ENCODE data around the gene MLN.

Gene MLN

GRCh38 chr6:33786736-33787135, 17.1 kb downstream of the MLN start:
- Histone ChIP-seq H3K4me3 (ENCODE audit: insufficient read length, low read depth) (no peak overlapping the region), H3K27me3 (ENCODE audit: insufficient read depth, insufficient read length) (no peaks in the 10 kb centered on the region), H3K9me3 (ENCODE audit: insufficient read depth, low read length) (no peaks in the 10 kb centered on the region), H3K36me3 (ENCODE audit: insufficient read depth, insufficient read length, low read length) (peaks cover 44% of the 10 kb centered on the region), H3K9ac (ENCODE audit: insufficient read length, low read depth) (peak overlapping the region; percentile 96), H3K4me1 (ENCODE audit: insufficient read depth, insufficient read length) (peaks cover 18% of the 10 kb centered on the region)
- DNase-seq (ENCODE audit: low read depth, low spot score): no peak
- TF ChIP-seq YY1 (IDR thresholded peaks at IDR 0.05; ENCODE audit: insufficient read depth, insufficient read length) (no peak), ZNF274 (IDR thresholded peaks at IDR 0.05; ENCODE audit: low read depth, low read length) (no peak), SUZ12 (IDR thresholded peaks at IDR 0.05; ENCODE audit: extremely low read depth, insufficient read depth, insufficient read length) (no peak)

DNA sequence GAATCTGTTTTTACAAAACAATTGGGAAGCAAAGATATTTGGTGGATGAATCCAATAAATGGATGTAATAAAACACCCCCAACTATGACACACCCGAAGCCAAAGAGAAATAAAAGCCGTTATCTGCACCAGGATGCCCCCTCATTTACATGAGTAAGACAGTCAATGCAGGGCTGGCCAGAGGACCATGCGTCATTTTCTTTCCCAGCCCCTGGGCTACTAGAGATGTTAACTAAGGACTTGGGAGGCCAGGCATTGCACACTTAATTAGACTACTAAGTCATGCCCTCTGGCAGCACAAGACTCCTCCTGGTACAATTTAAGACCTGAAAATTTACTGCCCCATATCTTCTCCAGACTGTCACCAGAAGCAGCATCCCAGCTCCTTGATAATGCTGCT, 18.0 kb downstream of the MLN start:
- Histone ChIP-seq H3K36me3 (ENCODE audit: insufficient read depth, insufficient read length, low read length) (peaks cover 46% of the 10 kb centered on the region), H3K4me1 (ENCODE audit: insufficient read depth, insufficient read length) (peaks cover 17% of the 10 kb centered on the region), H3K27me3 (ENCODE audit: insufficient read depth, insufficient read length) (no peaks in the 10 kb centered on the region), H3K9ac (ENCODE audit: insufficient read length, low read depth) (peak overlapping the region; percentile 5), H3K9me3 (ENCODE audit: insufficient read depth, low read length) (no peaks in the 10 kb centered on the region), H3K4me3 (ENCODE audit: insufficient read length, low read depth) (no peak overlapping the region)
- no peak for TF ChIP-seq ZNF274 (IDR thresholded peaks at IDR 0.05; ENCODE audit: low read depth, low read length)
- TF ChIP-seq YY1 (IDR thresholded peaks at IDR 0.05; ENCODE audit: insufficient read depth, insufficient read length): no peak
- no peak for TF ChIP-seq SUZ12 (IDR thresholded peaks at IDR 0.05; ENCODE audit: extremely low read depth, insufficient read depth, insufficient read length)
- no peak for DNase-seq (ENCODE audit: low read depth, low spot score)

GRCh38 chr6:33784787-33785186, 19.0 kb downstream of the MLN start:
- Histone ChIP-seq H3K27me3 (ENCODE audit: insufficient read depth, insufficient read length) (no peaks in the 10 kb centered on the region), H3K4me1 (ENCODE audit: insufficient read depth, insufficient read length) (peaks cover 18% of the 10 kb centered on the region), H3K36me3 (ENCODE audit: insufficient read depth, insufficient read length, low read length) (peaks cover 56% of the 10 kb centered on the region), H3K9ac (ENCODE audit: insufficient read length, low read depth) (peak overlapping the region; percentile 57), H3K9me3 (ENCODE audit: insufficient read depth, low read length) (no peaks in the 10 kb centered on the region), H3K4me3 (ENCODE audit: insufficient read length, low read depth) (no peak overlapping the region)
- no peak for DNase-seq (ENCODE audit: low read depth, low spot score)
- TF ChIP-seq YY1 (IDR thresholded peaks at IDR 0.05; ENCODE audit: insufficient read depth, insufficient read length) (no peak), SUZ12 (IDR thresholded peaks at IDR 0.05; ENCODE audit: extremely low read depth, insufficient read depth, insufficient read length) (no peak), ZNF274 (IDR thresholded peaks at IDR 0.05; ENCODE audit: low read depth, low read length) (no peak)

GRCh38 chr6:33783781-33784520, 19.9 kb downstream of the MLN start:
- peaks cover 16% of the 10 kb centered on the region for H3K4me1 ChIP-seq (ENCODE audit: insufficient read depth, insufficient read length)
- TF ChIP-seq YY1 (IDR thresholded peaks at IDR 0.05; ENCODE audit: insufficient read depth, insufficient read length) (no peak), SUZ12 (IDR thresholded peaks at IDR 0.05; ENCODE audit: extremely low read depth, insufficient read depth, insufficient read length) (no peak), ZNF274 (IDR thresholded peaks at IDR 0.05; ENCODE audit: low read depth, low read length) (no peak)
- H3K27me3 ChIP-seq (ENCODE audit: insufficient read depth, insufficient read length): no peaks in the 10 kb centered on the region
- peaks cover 64% of the 10 kb centered on the region for H3K36me3 ChIP-seq (ENCODE audit: insufficient read depth, insufficient read length, low read length)
- H3K9me3 ChIP-seq (ENCODE audit: insufficient read depth, low read length): no peaks in the 10 kb centered on the region
- no peak overlapping the region for H3K9ac ChIP-seq (ENCODE audit: insufficient read length, low read depth)
- no peak overlapping the region for H3K4me3 ChIP-seq (ENCODE audit: insufficient read length, low read depth)
- DNase-seq (ENCODE audit: low read depth, low spot score): no peak

GRCh38 chr6:33782561-33782960, 21.2 kb downstream of the MLN start:
- DNase-seq (ENCODE audit: low read depth, low spot score): no peak
- H3K4me3 ChIP-seq (ENCODE audit: insufficient read length, low read depth): no peak overlapping the region
- TF ChIP-seq ZNF274 (IDR thresholded peaks at IDR 0.05; ENCODE audit: low read depth, low read length) (no peak), YY1 (IDR thresholded peaks at IDR 0.05; ENCODE audit: insufficient read depth, insufficient read length) (no peak), SUZ12 (IDR thresholded peaks at IDR 0.05; ENCODE audit: extremely low read depth, insufficient read depth, insufficient read length) (no peak)
- no peaks in the 10 kb centered on the region for H3K27me3 ChIP-seq (ENCODE audit: insufficient read depth, insufficient read length)
- no peaks in the 10 kb centered on the region for H3K9me3 ChIP-seq (ENCODE audit: insufficient read depth, low read length)
- peak overlapping the region; percentile 26 for H3K9ac ChIP-seq (ENCODE audit: insufficient read length, low read depth)
- H3K4me1 ChIP-seq (ENCODE audit: insufficient read depth, insufficient read length): peaks cover 28% of the 10 kb centered on the region
- H3K36me3 ChIP-seq (ENCODE audit: insufficient read depth, insufficient read length, low read length): peaks cover 76% of the 10 kb centered on the region

DNA sequence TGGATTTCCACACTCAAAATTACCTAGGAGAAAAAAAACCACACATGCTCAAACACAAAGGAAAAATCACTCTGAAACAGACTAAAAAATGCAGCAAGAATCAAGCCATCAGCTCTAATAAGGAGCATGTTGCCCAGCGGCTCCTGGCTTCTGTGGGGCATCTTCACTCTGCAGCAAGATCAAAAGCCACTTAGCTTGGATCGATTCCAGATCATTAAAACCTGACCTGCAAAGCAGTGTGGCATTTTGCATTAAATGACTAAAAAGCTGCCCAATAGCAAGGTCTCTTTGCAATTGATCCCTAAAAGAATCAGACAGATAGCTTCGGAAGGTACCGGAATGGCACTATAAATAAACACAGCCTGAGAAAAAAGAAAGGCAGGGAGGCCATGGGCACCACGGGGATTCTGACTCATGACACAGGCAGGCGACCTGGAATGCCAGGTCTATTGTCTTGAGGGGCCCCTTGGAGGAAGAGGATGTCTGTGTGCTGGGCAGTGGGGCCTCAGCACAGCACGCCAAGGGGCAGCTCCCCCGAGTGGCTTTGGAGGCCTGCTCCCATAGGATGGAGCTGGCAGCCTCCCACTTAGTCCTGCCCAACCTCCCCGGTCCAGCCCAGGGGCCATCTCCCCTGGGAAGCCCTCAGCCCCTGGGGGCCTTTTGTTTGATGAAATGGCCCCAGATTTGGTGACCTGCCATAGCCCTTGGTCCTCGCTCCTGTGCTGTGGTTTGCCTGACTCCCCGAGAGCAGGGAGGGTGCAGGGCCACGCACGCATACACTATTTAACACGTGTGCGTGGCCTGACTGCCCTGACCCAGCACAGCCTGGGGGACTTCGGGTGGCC, 22.4 kb downstream of the MLN start:
- DNase-seq (ENCODE audit: low read depth, low spot score): no peak
- peaks cover 80% of the 10 kb centered on the region for H3K36me3 ChIP-seq (ENCODE audit: insufficient read depth, insufficient read length, low read length)
- no peaks in the 10 kb centered on the region for H3K27me3 ChIP-seq (ENCODE audit: insufficient read depth, insufficient read length)
- no peak for TF ChIP-seq ZNF274 (IDR thresholded peaks at IDR 0.05; ENCODE audit: low read depth, low read length)
- no peak for TF ChIP-seq YY1 (IDR thresholded peaks at IDR 0.05; ENCODE audit: insufficient read depth, insufficient read length)
- no peak overlapping the region for H3K4me3 ChIP-seq (ENCODE audit: insufficient read length, low read depth)
- H3K9me3 ChIP-seq (ENCODE audit: insufficient read depth, low read length): no peaks in the 10 kb centered on the region
- H3K9ac ChIP-seq (ENCODE audit: insufficient read length, low read depth): peak overlapping the region; percentile 34
- H3K4me1 ChIP-seq (ENCODE audit: insufficient read depth, insufficient read length): peaks cover 33% of the 10 kb centered on the region

DNA sequence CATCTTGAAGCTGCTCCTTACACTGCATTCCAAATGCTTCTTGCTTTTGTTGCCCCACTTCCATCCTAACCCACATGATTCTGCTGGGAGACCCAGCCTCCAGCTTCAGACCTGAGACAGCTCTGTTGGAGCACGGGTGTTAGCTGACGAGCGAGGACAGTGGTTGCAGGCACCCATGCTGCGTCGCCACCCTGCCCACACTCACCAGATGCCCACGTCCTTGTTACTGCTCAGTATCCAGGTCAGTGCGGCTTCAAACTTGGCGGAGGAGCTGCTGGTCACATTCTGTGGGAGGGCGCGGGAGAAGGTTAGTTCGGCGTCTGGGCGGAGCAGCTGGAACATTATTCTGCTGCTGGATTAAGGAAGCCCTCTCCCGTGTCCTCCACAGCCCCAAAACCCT, 23.9 kb downstream of the MLN start:
- H3K4me1 ChIP-seq (ENCODE audit: insufficient read depth, insufficient read length): peaks cover 30% of the 10 kb centered on the region
- peaks cover 90% of the 10 kb centered on the region for H3K36me3 ChIP-seq (ENCODE audit: insufficient read depth, insufficient read length, low read length)
- H3K4me3 ChIP-seq (ENCODE audit: insufficient read length, low read depth): no peak overlapping the region
- no peaks in the 10 kb centered on the region for H3K27me3 ChIP-seq (ENCODE audit: insufficient read depth, insufficient read length)
- no peak for TF ChIP-seq ZNF274 (IDR thresholded peaks at IDR 0.05; ENCODE audit: low read depth, low read length)
- no peak for TF ChIP-seq SUZ12 (IDR thresholded peaks at IDR 0.05; ENCODE audit: extremely low read depth, insufficient read depth, insufficient read length)
- TF ChIP-seq YY1 (IDR thresholded peaks at IDR 0.05; ENCODE audit: insufficient read depth, insufficient read length): no peak
- peak overlapping the region; percentile 58 for H3K9ac ChIP-seq (ENCODE audit: insufficient read length, low read depth)
- no peak for DNase-seq (ENCODE audit: low read depth, low spot score)
- no peaks in the 10 kb centered on the region for H3K9me3 ChIP-seq (ENCODE audit: insufficient read depth, low read length)
